ENCODE results near the gene RIPOR3. TPM values are rescaled to one million over a fixed set of nuclear protein-coding genes. Genes with fewer than 3 reads are reported as not detected.

RIPOR3 gene
- total RNA-seq, 2 donors from 2014 or later = 0.46 to 1.4 TPM

DNA sequence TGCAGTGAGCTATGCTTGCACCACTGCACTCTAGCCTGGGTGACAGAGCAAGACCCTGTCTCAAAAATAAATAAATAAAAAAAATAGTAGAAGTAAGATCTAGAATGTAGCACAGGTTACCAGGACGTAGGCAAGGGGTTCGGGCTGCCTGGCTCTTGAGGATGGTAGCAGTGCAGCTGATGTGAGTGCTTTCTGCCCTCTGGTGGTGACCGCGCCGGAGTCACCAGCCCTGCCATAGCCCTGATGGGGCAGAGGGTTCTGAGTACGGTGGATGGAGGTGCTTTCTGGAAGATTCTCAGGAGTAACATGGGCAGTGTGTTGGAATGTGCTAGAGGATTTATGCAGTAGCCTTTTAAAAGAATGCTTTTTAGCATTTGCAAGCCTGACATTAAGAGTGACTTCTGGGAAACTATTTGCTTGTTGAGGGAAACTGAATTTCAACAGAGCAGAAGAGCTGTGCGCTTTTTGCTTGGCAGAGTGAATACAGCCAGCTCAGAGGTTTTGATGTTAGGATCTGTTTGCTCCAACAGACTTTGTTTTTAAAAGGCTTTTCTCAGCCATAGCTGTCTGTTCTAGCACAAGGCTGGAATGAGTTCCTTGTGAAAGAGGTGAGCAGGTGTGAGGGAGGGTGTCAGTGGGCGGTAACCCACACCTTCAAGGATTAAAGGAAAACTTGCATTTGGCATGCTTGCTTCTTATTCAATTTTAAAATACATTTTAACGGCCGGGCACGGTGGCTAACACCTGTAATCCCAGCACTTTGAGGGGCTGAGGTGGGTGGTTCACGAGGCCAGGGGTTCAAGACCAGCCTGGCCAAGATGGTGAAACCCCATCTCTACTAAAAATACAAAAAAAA is 115.2 kb downstream of the RIPOR3 start:
- H3K9me3 Mint-ChIP-seq = no peaks in the 10 kb centered on the region
- TF ChIP-seq, protein P1, sequence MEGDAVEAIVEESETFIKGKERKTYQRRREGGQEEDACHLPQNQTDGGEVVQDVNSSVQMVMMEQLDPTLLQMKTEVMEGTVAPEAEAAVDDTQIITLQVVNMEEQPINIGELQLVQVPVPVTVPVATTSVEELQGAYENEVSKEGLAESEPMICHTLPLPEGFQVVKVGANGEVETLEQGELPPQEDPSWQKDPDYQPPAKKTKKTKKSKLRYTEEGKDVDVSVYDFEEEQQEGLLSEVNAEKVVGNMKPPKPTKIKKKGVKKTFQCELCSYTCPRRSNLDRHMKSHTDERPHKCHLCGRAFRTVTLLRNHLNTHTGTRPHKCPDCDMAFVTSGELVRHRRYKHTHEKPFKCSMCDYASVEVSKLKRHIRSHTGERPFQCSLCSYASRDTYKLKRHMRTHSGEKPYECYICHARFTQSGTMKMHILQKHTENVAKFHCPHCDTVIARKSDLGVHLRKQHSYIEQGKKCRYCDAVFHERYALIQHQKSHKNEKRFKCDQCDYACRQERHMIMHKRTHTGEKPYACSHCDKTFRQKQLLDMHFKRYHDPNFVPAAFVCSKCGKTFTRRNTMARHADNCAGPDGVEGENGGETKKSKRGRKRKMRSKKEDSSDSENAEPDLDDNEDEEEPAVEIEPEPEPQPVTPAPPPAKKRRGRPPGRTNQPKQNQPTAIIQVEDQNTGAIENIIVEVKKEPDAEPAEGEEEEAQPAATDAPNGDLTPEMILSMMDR (conservative IDR thresholded peaks at IDR 0.05) = peak; percentile 88
- no peak overlapping the region for H3K27ac Mint-ChIP-seq
- Histone ChIP-seq H3K9ac (ENCODE audit: extremely low read depth, low read length, poor library complexity, severe bottlenecking) (no peak overlapping the region), H3K4me3 (ENCODE audit: low read length) (no peak overlapping the region), H3K27ac (ENCODE audit: low read depth, low read length) (no peak overlapping the region), H3K9me3 (ENCODE audit: control insufficient read depth, low read length) (no peaks in the 10 kb centered on the region), H3K27me3 (ENCODE audit: control insufficient read depth, insufficient read depth, low read length, poor library complexity, severe bottlenecking) (no peaks in the 10 kb centered on the region), H3K36me3 (ENCODE audit: control insufficient read depth, insufficient read depth, low read length) (peaks cover 70% of the 10 kb centered on the region), H3K4me1 (ENCODE audit: control insufficient read depth, insufficient read depth, low read length) (no peaks in the 10 kb centered on the region)
- DNase-seq = peak; percentile 89
- H3K4me3 Mint-ChIP-seq = no peak overlapping the region
- H3K4me1 Mint-ChIP-seq = peaks cover 4% of the 10 kb centered on the region
- no peaks in the 10 kb centered on the region for H3K27me3 Mint-ChIP-seq (ENCODE audit: insufficient read depth)
- H3K36me3 Mint-ChIP-seq (ENCODE audit: low read depth) = peaks cover 53% of the 10 kb centered on the region
- WGBS, 2 experiments (ENCODE audit: insufficient coverage in 1 of 2, insufficient read length in 1 of 2) = 75 to 81% methylated on average over 2 to 12 of the region's 12 CpGs

DNA sequence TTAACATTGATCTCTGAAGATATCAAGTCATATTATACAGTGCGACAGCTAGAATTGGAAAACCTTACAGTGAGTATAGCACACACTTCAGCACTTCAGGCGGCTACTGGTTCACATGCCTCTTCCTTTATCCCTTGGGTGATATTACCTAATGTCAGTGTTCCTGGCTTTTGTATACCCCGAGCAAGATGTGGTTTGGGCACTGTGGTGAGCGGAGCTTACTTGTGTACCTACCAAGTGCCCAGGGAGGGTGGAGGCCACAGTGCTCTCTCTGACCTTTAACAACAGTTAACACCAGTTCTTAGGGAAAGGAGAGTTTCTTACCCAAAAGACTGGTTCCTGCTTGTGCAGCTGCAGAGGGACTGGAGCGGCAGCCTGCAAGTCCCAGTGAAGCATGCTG is 116.8 kb downstream of the RIPOR3 start:
- no peaks in the 10 kb centered on the region for H3K9me3 Mint-ChIP-seq
- peaks cover 55% of the 10 kb centered on the region for H3K36me3 ChIP-seq (ENCODE audit: control insufficient read depth, insufficient read depth, low read length)
- TF ChIP-seq, protein P1 (conservative IDR thresholded peaks at IDR 0.05) = no peak
- peaks cover 5% of the 10 kb centered on the region for H3K4me1 Mint-ChIP-seq
- no peak overlapping the region for H3K27ac ChIP-seq (ENCODE audit: low read depth, low read length)
- H3K27me3 ChIP-seq (ENCODE audit: control insufficient read depth, insufficient read depth, low read length, poor library complexity, severe bottlenecking) = no peaks in the 10 kb centered on the region
- no peaks in the 10 kb centered on the region for H3K4me1 ChIP-seq (ENCODE audit: control insufficient read depth, insufficient read depth, low read length)
- H3K9ac ChIP-seq (ENCODE audit: extremely low read depth, low read length, poor library complexity, severe bottlenecking) = no peak overlapping the region
- no peaks in the 10 kb centered on the region for H3K9me3 ChIP-seq (ENCODE audit: control insufficient read depth, low read length)
- H3K4me3 ChIP-seq (ENCODE audit: low read length) = no peak overlapping the region
- H3K27ac Mint-ChIP-seq = no peak overlapping the region
- peaks cover 40% of the 10 kb centered on the region for H3K36me3 Mint-ChIP-seq (ENCODE audit: low read depth)
- no peak for DNase-seq
- WGBS, 2 experiments (ENCODE audit: insufficient coverage in 1 of 2, insufficient read length in 1 of 2) = 93 to 95% methylated on average over 5 of the region's 5 CpGs
- no peaks in the 10 kb centered on the region for H3K27me3 Mint-ChIP-seq (ENCODE audit: insufficient read depth)
- no peak overlapping the region for H3K4me3 Mint-ChIP-seq

DNA sequence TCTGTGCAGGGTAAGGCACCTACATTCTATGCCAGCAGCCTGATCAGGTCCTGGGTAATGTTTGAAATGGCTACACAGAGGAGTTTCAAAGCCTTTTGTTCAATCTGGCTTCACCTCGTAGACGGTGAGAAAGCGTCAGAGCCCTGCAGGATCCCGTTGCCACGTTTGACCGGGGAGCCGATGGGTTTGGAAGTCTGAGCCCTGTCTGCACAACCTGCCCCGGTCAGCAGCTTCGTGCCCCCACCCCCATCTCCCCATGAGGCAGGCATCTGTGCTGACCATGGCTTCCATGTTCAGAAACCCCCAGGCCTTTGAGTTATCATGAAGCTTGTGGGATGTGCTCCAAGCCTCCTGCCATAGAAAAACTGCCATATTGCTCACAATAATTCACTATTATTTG is 117.2 kb downstream of the RIPOR3 start:
- Histone ChIP-seq H3K9me3 (ENCODE audit: control insufficient read depth, low read length) (no peaks in the 10 kb centered on the region), H3K36me3 (ENCODE audit: control insufficient read depth, insufficient read depth, low read length) (peaks cover 51% of the 10 kb centered on the region), H3K9ac (ENCODE audit: extremely low read depth, low read length, poor library complexity, severe bottlenecking) (no peak overlapping the region), H3K4me3 (ENCODE audit: low read length) (no peak overlapping the region), H3K27me3 (ENCODE audit: control insufficient read depth, insufficient read depth, low read length, poor library complexity, severe bottlenecking) (no peaks in the 10 kb centered on the region), H3K27ac (ENCODE audit: low read depth, low read length) (no peak overlapping the region), H3K4me1 (ENCODE audit: control insufficient read depth, insufficient read depth, low read length) (no peaks in the 10 kb centered on the region)
- H3K27ac Mint-ChIP-seq = no peak overlapping the region
- H3K4me1 Mint-ChIP-seq = peaks cover 5% of the 10 kb centered on the region
- H3K4me3 Mint-ChIP-seq = no peak overlapping the region
- WGBS, 2 experiments (ENCODE audit: insufficient coverage in 1 of 2, insufficient read length in 1 of 2) = 91 to 96% methylated on average over 7 to 9 of the region's 9 CpGs
- no peak for DNase-seq
- H3K27me3 Mint-ChIP-seq (ENCODE audit: insufficient read depth) = no peaks in the 10 kb centered on the region
- peaks cover 39% of the 10 kb centered on the region for H3K36me3 Mint-ChIP-seq (ENCODE audit: low read depth)
- TF ChIP-seq, protein P1 (conservative IDR thresholded peaks at IDR 0.05) = no peak
- H3K9me3 Mint-ChIP-seq = no peaks in the 10 kb centered on the region
